B cell (primary cell): ENCODE data around the gene PLA2R1. TPM values are rescaled to one million over a fixed set of nuclear protein-coding genes. Genes with fewer than 3 reads are reported as not detected.

Experiments
- ATAC-seq: fragments of 200-7000 bp; cut with Tn5 transposase; one replicate; pipeline ENCODE4 v1.10.0; 2021; ENCODE audit warnings: low read depth, mild to moderate bottlenecking, moderate number of reproducible peaks, moderate library complexity
- CTCF ChIA-PET: fragments of 350-600 bp; sonication (Branson Sonifier 250); formaldehyde crosslinking; loops from one replicate; lab custom pipeline; 2021; ENCODE audit warnings: antibody characterized with exemption, inconsistent platforms; lab: Charles Lee
- POLR2A ChIA-PET: fragments of 350-600 bp; sonication (Branson Sonifier 250); formaldehyde crosslinking; loops from one replicate; lab custom pipeline; 2021; ENCODE audit warnings: antibody characterized with exemption; lab: Charles Lee
- DNase-seq: peaks from one replicate; pipeline ENCODE4 v3.0.0; 2013
- H2AFZ ChIP-seq: 2 replicates; pipeline ENCODE4 v1.6.1; 2012; ENCODE audit warnings: mild to moderate bottlenecking, low read depth, low read length; ENCODE audit not compliant: insufficient read depth, poor library complexity, severe bottlenecking
- H3K27ac ChIP-seq, 2 donors: 1 replicate in 1 of 2; 2 replicates in 1 of 2; pipeline ENCODE4 v1.5.1; 2012 to 2013; ENCODE audit warnings: low read length in 2 of 2, mild to moderate bottlenecking in 2 of 2, moderate library complexity in 1 of 2
- H3K27me3 ChIP-seq, 4 experiments: fragments of 200-600 bp in 1 of 4; sonication (generic) in 1 of 4; replicated peaks in 1 of 4; 1 replicate in 2 of 4; 2 replicates in 2 of 4; pipeline versions ENCODE4 v1.6.1 to v1.7.0; 2013 to 2016; ENCODE audit warnings: low read length in 3 of 4, mild to moderate bottlenecking in 2 of 4, mixed read lengths in 1 of 4, moderate library complexity in 1 of 4; ENCODE audit not compliant: insufficient read depth in 4 of 4, control insufficient read depth in 3 of 4; ENCODE audit errors: control extremely low read depth in 1 of 4
- H3K36me3 ChIP-seq, 2 experiments: replicated peaks in 1 of 2; 1 replicate in 1 of 2; 2 replicates in 1 of 2; pipeline versions ENCODE4 v1.6.1 to v1.7.1; 2013; ENCODE audit warnings: low read length in 1 of 2; ENCODE audit not compliant: insufficient read depth in 2 of 2, control insufficient read depth in 1 of 2; ENCODE audit errors: control extremely low read depth in 1 of 2, extremely low read depth in 1 of 2
- H3K4me1 ChIP-seq, 2 donors: fragments of 200-600 bp in 1 of 2; sonication (generic) in 1 of 2; 1 replicate in 1 of 2; 2 replicates in 1 of 2; pipeline versions ENCODE4 v1.5.1 to v1.6.1; 2013 to 2017; ENCODE audit warnings: low read length in 2 of 2; ENCODE audit not compliant: control insufficient read depth in 2 of 2, insufficient read depth in 2 of 2
- H3K4me2 ChIP-seq: replicated peaks from 2 replicates; pipeline ENCODE3; 2012; ENCODE audit warnings: mild to moderate bottlenecking, low read depth, low read length; ENCODE audit not compliant: poor library complexity, severe bottlenecking
- H3K4me3 ChIP-seq, 5 experiments: fragments of 200-600 bp in 1 of 5; sonication (generic) in 1 of 5; 1 replicate in 3 of 5; 2 replicates in 2 of 5; pipeline versions ENCODE4 v1.5.1 to v1.7.0; 2011 to 2016; ENCODE audit warnings: low read length in 4 of 5, mild to moderate bottlenecking in 4 of 5, low read depth in 2 of 5, control low read depth in 1 of 5, moderate library complexity in 1 of 5; ENCODE audit not compliant: insufficient read depth in 1 of 5; ENCODE audit errors: control extremely low read depth in 1 of 5, extremely low read depth in 1 of 5
- H3K79me2 ChIP-seq: fragments of 200-600 bp; sonication (generic); one replicate; pipeline ENCODE4 v1.6.0; 2016; ENCODE audit warnings: low read length; ENCODE audit not compliant: control insufficient read depth, insufficient read depth
- H3K9ac ChIP-seq: fragments of 200-600 bp; sonication (generic); 2 replicates; pipeline ENCODE4 v1.6.1; 2017; ENCODE audit warnings: mild to moderate bottlenecking, low read length, moderate library complexity
- H3K9me3 ChIP-seq, 3 donors: one replicate each; pipeline versions ENCODE4 v1.6.1 to v1.7.1; 2013; ENCODE audit warnings: low read length in 2 of 3; ENCODE audit not compliant: control insufficient read depth in 2 of 3, insufficient read depth in 1 of 3; ENCODE audit errors: control extremely low read depth in 1 of 3
- H4K20me1 ChIP-seq: 2 replicates; pipeline ENCODE4 v1.6.0; 2012; ENCODE audit warnings: mild to moderate bottlenecking, low read length; ENCODE audit not compliant: insufficient read depth, control insufficient read depth, poor library complexity, severe bottlenecking
- H3K27ac Mint-ChIP-seq: one replicate; pipeline ENCODE4 v1.8.0; 2021; ENCODE audit warnings: mixed read lengths
- H3K27me3 Mint-ChIP-seq: one replicate; pipeline ENCODE4 v1.8.0; 2021; ENCODE audit warnings: mixed read lengths
- H3K4me1 Mint-ChIP-seq: one replicate; pipeline ENCODE4 v1.8.0; 2021; ENCODE audit warnings: mixed read lengths
- H3K4me3 Mint-ChIP-seq: one replicate; pipeline ENCODE4 v1.8.0; 2021; ENCODE audit warnings: mixed read lengths
- H3K9me3 Mint-ChIP-seq: one replicate; pipeline ENCODE4 v1.8.0; 2022; ENCODE audit warnings: mixed read lengths; ENCODE audit not compliant: insufficient read depth
- EZH2 ChIP-seq: IDR thresholded peaks from 2 replicates; pipeline ENCODE4 v1.6.1; 2012; ENCODE audit warnings: borderline replicate concordance, low read depth, mild to moderate bottlenecking, moderate library complexity, low read length; ENCODE audit not compliant: insufficient read depth, poor library complexity, severe bottlenecking
- WGBS: methylation state at CpG from one replicate; pipeline ENCODE4 v1.1.5; 2013; ENCODE audit warnings: missing lambda C conversion rate; ENCODE audit not compliant: insufficient coverage; 5-methylcytosine and 5-hydroxymethylcytosine counted together
- intact Hi-C: fragments of 100-400 bp; cut with micrococcal nuclease; formaldehyde crosslinking; loops from one replicate; pipeline ENCODE4 v1.10.0; 2022
- polyA plus RNA-seq: library from polyadenylated mRNA; depleted of rRNA; stranded (reverse); fragments of >200 nt; gene quantifications from 2 replicates; pipeline ENCODE4 v1.2.3, GENCODE V29; 2012
- total RNA-seq, 2 donors: library from RNA; stranded (reverse); fragments of 120-200 nt in 1 of 2; gene quantifications; 1 replicate in 1 of 2; 2 replicates in 1 of 2; pipeline versions ENCODE4 v1.2.3 to v1.2.4, GENCODE V29; 2013 to 2022
- TF ChIP-seq, protein P1 (sequence below): fragments of 200-600 bp; IDR thresholded peaks from one replicate; pipeline ENCODE4 v1.8.0; 2022; ENCODE audit warnings: antibody characterized with exemption, mild to moderate bottlenecking

PLA2R1 gene
- total and polyA plus RNA-seq, 2 donors (not counting 1 experiment from before 2014, with no cell fraction given) = not detected

DNA sequence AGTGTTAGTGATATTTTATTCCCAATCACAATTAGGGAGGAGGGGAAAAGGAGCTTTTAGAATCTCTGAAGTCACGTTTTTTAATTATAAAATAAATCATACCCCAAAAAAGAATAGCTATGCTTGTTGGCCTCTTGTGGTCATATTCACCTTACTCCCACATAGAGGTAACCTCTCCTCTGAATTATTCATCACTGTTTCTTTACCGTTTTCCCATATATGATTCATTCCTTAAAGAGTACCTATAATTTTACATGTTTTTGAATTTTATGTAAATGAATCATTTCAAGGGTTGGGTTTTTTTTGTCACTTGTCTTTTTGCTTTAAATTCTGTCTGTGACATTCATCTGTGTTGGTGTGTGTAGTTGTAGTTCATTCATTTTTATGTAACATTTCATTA, 153.8 kb downstream of the PLA2R1 start:
- Histone ChIP-seq H3K36me3 (no peaks in the 10 kb centered on the region), H3K27ac (no peak overlapping the region), H3K4me1 (peaks cover 0 to 8% of the 10 kb centered on the region in 2 donors), H3K79me2 (peaks cover 8% of the 10 kb centered on the region), H3K9ac (no peak overlapping the region), H4K20me1 (no peaks in the 10 kb centered on the region), H3K4me2 (no peak overlapping the region), H3K4me3 (no peak overlapping the region), H2AFZ (no peak overlapping the region), H3K9me3 (no peaks in the 10 kb centered on the region), H3K27me3 (no peaks in the 10 kb centered on the region)
- WGBS = no CpG with 5 or more reads among the region's 2 CpGs
- ATAC-seq (no peak), DNase-seq (no peak)
- ChIA-PET CTCF (interaction anchor here (3.9 kb wide), 1 partner anchor 12 kb away, joined by 18 read pairs; no protein-coding TSS in a partner anchor), POLR2A (no interaction called here)
- Mint-ChIP-seq H3K4me1 (peaks cover 7% of the 10 kb centered on the region), H3K27ac (no peak overlapping the region), H3K9me3 (no peaks in the 10 kb centered on the region), H3K27me3 (no peaks in the 10 kb centered on the region), H3K4me3 (no peak overlapping the region)
- TF ChIP-seq EZH2 = no peak
- TF ChIP-seq, protein P1, sequence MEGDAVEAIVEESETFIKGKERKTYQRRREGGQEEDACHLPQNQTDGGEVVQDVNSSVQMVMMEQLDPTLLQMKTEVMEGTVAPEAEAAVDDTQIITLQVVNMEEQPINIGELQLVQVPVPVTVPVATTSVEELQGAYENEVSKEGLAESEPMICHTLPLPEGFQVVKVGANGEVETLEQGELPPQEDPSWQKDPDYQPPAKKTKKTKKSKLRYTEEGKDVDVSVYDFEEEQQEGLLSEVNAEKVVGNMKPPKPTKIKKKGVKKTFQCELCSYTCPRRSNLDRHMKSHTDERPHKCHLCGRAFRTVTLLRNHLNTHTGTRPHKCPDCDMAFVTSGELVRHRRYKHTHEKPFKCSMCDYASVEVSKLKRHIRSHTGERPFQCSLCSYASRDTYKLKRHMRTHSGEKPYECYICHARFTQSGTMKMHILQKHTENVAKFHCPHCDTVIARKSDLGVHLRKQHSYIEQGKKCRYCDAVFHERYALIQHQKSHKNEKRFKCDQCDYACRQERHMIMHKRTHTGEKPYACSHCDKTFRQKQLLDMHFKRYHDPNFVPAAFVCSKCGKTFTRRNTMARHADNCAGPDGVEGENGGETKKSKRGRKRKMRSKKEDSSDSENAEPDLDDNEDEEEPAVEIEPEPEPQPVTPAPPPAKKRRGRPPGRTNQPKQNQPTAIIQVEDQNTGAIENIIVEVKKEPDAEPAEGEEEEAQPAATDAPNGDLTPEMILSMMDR = no peak
- intact Hi-C loops = loop anchor here (10.0 kb wide), 1 partner anchor 496 kb away; no protein-coding TSS in a partner anchor

- H4K20me1 ChIP-seq = no peaks in the 10 kb centered on the region
- no peak for ATAC-seq
- POLR2A ChIA-PET = no interaction called here
Observed at GRCh38 chr2:159907909-159908308, 154.5 kb downstream of the PLA2R1 start.

More at GRCh38 chr2:159907909-159908308, 154.5 kb downstream of the PLA2R1 start:
- H3K4me1 ChIP-seq = peaks cover 6 to 15% of the 10 kb centered on the region in 2 donors
- H3K9ac ChIP-seq = no peak overlapping the region
- Mint-ChIP-seq H3K9me3 (no peaks in the 10 kb centered on the region), H3K4me1 (peaks cover 15% of the 10 kb centered on the region), H3K4me3 (no peak overlapping the region), H3K27ac (no peak overlapping the region), H3K27me3 (no peaks in the 10 kb centered on the region)
- CTCF ChIA-PET = interaction anchor here (3.9 kb wide), 1 partner anchor 13 kb away, joined by 18 read pairs; no protein-coding TSS in a partner anchor
- no peak overlapping the region for H2AFZ ChIP-seq
- peaks cover 15% of the 10 kb centered on the region for H3K79me2 ChIP-seq
- TF ChIP-seq, protein P1 = no peak
- TF ChIP-seq EZH2 = no peak
- no peaks in the 10 kb centered on the region for H3K36me3 ChIP-seq
- no peak overlapping the region for H3K4me3 ChIP-seq
- intact Hi-C loops = loop anchor here (10.0 kb wide), 1 partner anchor 497 kb away; no protein-coding TSS in a partner anchor
- no peaks in the 10 kb centered on the region for H3K27me3 ChIP-seq
- no peak overlapping the region for H3K4me2 ChIP-seq
- no CpG with 5 or more reads among the region's 1 CpG for WGBS
- no peak overlapping the region for H3K27ac ChIP-seq
- no peak for DNase-seq
- no peaks in the 10 kb centered on the region for H3K9me3 ChIP-seq
